GM21786 (cell line): ENCODE data around the gene AQP3.
"Not testable (repeated sequence)": the region's sequence is repeated elsewhere in the genome, so short reads cannot be mapped to it uniquely, and the experiment has no call there.

Experiments
- ATAC-seq: cut with Tn5 transposase; IDR thresholded peaks from one replicate; pipeline ENCODE4 v1.9.1; 2021; ENCODE audit not compliant: unreplicated experiment

Gene AQP3

GRCh38 chr9:33443464-33444154 is 3.8 kb downstream of the AQP3 start:
- no peak for ATAC-seq

GRCh38 chr9:33443047-33443446 is 4.3 kb downstream of the AQP3 start:
- no peak for ATAC-seq

GRCh38 chr9:33442125-33442524 is 5.3 kb downstream of the AQP3 start:
- no peak for ATAC-seq

- no peak for ATAC-seq
Measured at GRCh38 chr9:33440609-33441008, 6.8 kb downstream of the AQP3 start.

- no peak for ATAC-seq
Measured at GRCh38 chr9:33440204-33440603, 7.2 kb downstream of the AQP3 start.

- ATAC-seq: no peak
Measured at GRCh38 chr9:33439731-33440130, 7.7 kb downstream of the AQP3 start.

- ATAC-seq: no peak
Measured at GRCh38 chr9:33438926-33439680, 8.3 kb downstream of the AQP3 start.

- no peak for ATAC-seq
Measured at GRCh38 chr9:33437898-33438297, 9.5 kb downstream of the AQP3 start.

- no peak for ATAC-seq
Measured at GRCh38 chr9:33437205-33437604, 10.2 kb downstream of the AQP3 start.

GRCh38 chr9:33436445-33436844 is 10.9 kb downstream of the AQP3 start:
- no peak for ATAC-seq

- no peak for ATAC-seq
Measured at GRCh38 chr9:33435821-33436277, 11.5 kb downstream of the AQP3 start.

- no peak for ATAC-seq
Measured at GRCh38 chr9:33434317-33435105, 12.9 kb downstream of the AQP3 start.

GRCh38 chr9:33433871-33434270 is 13.5 kb downstream of the AQP3 start:
- ATAC-seq: no peak

GRCh38 chr9:33431420-33431819 is 16.0 kb downstream of the AQP3 start:
- no peak for ATAC-seq

- no peak for ATAC-seq
Measured at GRCh38 chr9:33430942-33431341, 16.5 kb downstream of the AQP3 start.

GRCh38 chr9:33429256-33429985 is 18.0 kb downstream of the AQP3 start:
- no peak for ATAC-seq

- no peak for ATAC-seq
Measured at GRCh38 chr9:33426843-33427293, 20.5 kb downstream of the AQP3 start.

- no peak for ATAC-seq
Measured at GRCh38 chr9:33425128-33425533, 22.3 kb downstream of the AQP3 start.

- not testable (repeated sequence) for ATAC-seq
Measured at GRCh38 chr9:33424492-33424891, 22.9 kb downstream of the AQP3 start.

GRCh38 chr9:33424043-33424442 is 23.4 kb downstream of the AQP3 start:
- ATAC-seq: not testable (repeated sequence)
